WTC11 (cell line): ENCODE measurements around the gene ING5. TPM values are rescaled to one million over a fixed set of nuclear protein-coding genes. Genes with fewer than 3 reads are reported as not detected.
A peak's percentile ranks its signal among the peaks of the same experiment; 100 is the strongest.

Experiments used
- ATAC-seq: fragments of 200-7000 bp; cut with Tn5 transposase; 2 replicates; pipeline ENCODE4 v1.10.0; 2021; ENCODE audit warnings: mild to moderate bottlenecking, moderate library complexity
- CTCF ChIA-PET: fragments of 300-600 bp; sonication (Branson Sonifier 250); formaldehyde crosslinking; loops from one replicate; lab custom pipeline; 2021; ENCODE audit warnings: antibody characterized with exemption; lab: Charles Lee
- POLR2A ChIA-PET: fragments of 350-600 bp; sonication (Branson Sonifier 250); formaldehyde crosslinking; loops from one replicate; lab custom pipeline; 2021; ENCODE audit warnings: antibody characterized with exemption; lab: Charles Lee
- DNase-seq: peaks from one replicate; pipeline ENCODE4 v3.0.0; 2021; ENCODE audit warnings: low spot score
- H3K27ac Mint-ChIP-seq: 2 replicates; pipeline ENCODE4 v1.8.0; 2021; ENCODE audit warnings: mixed read lengths
- H3K27me3 Mint-ChIP-seq: 2 replicates; pipeline ENCODE4 v1.8.0; 2021; ENCODE audit warnings: low read depth, mild to moderate bottlenecking, moderate library complexity, mixed read lengths
- H3K36me3 Mint-ChIP-seq: 2 replicates; pipeline ENCODE4 v1.8.0; 2021; ENCODE audit warnings: mixed read lengths
- H3K4me1 Mint-ChIP-seq: 2 replicates; pipeline ENCODE4 v1.8.0; 2022; ENCODE audit warnings: mixed read lengths
- H3K4me3 Mint-ChIP-seq: 2 replicates; pipeline ENCODE4 v1.8.0; 2021; ENCODE audit warnings: mild to moderate bottlenecking, moderate library complexity, mixed read lengths
- H3K9me3 Mint-ChIP-seq: 2 replicates; pipeline ENCODE4 v1.8.0; 2021; ENCODE audit warnings: mixed read lengths
- ATF1 ChIP-seq: sonication (generic); formaldehyde crosslinking; IDR thresholded peaks from 2 replicates; pipeline ENCODE4 v1.8.1; 2023; ENCODE audit warnings: mild to moderate bottlenecking, moderate library complexity, missing genetic modification reagents
- ATF2 ChIP-seq: sonication (generic); formaldehyde crosslinking; IDR thresholded peaks from 2 replicates; pipeline ENCODE4 v1.8.1; 2022; ENCODE audit warnings: low read depth, missing genetic modification reagents, borderline replicate concordance
- CBFB ChIP-seq: sonication (generic); formaldehyde crosslinking; IDR thresholded peaks from 2 replicates; pipeline ENCODE4 v1.8.1; 2022; ENCODE audit warnings: mild to moderate bottlenecking, low read depth, missing genetic modification reagents
- CDX4 ChIP-seq: fragments of 250-450 bp; sonication (Bioruptor Pico); IDR thresholded peaks from 2 replicates; pipeline ENCODE4 v1.9.0; 2021; ENCODE audit warnings: moderate library complexity, mild to moderate bottlenecking, inconsistent platforms, borderline replicate concordance
- CTCF ChIP-seq: fragments of 200-600 bp; IDR thresholded peaks from 2 replicates; pipeline ENCODE4 v1.8.0; 2022; ENCODE audit warnings: antibody characterized with exemption
- EMX1 ChIP-seq: fragments of 250-450 bp; sonication (Bioruptor Pico); IDR thresholded peaks from 2 replicates; pipeline ENCODE4 v1.8.0; 2021; ENCODE audit warnings: mild to moderate bottlenecking
- ETV6 ChIP-seq: sonication (generic); formaldehyde crosslinking; IDR thresholded peaks from 2 replicates; pipeline ENCODE4 v1.8.1; 2022; ENCODE audit warnings: mild to moderate bottlenecking, missing genetic modification reagents
- FOXK1 ChIP-seq: sonication (generic); formaldehyde crosslinking; IDR thresholded peaks from 2 replicates; pipeline ENCODE4 v1.8.0; 2022; ENCODE audit warnings: mild to moderate bottlenecking, moderate library complexity, missing genetic modification reagents
- FOXP1 ChIP-seq: sonication (generic); formaldehyde crosslinking; IDR thresholded peaks from 2 replicates; pipeline ENCODE4 v1.8.0; 2022; ENCODE audit warnings: missing genetic modification reagents, mild to moderate bottlenecking, moderate library complexity, borderline replicate concordance
- GABPB1 ChIP-seq: sonication (generic); formaldehyde crosslinking; IDR thresholded peaks from 2 replicates; pipeline ENCODE4 v1.8.1; 2023; ENCODE audit warnings: mild to moderate bottlenecking, missing genetic modification reagents
- GTF2I ChIP-seq: fragments of 250-450 bp; sonication (Bioruptor Pico); conservative IDR thresholded peaks from 2 replicates; pipeline ENCODE4 v1.4.0; 2021; ENCODE audit warnings: mild to moderate bottlenecking
- NFE2L1 ChIP-seq: sonication (generic); formaldehyde crosslinking; IDR thresholded peaks from 2 replicates; pipeline ENCODE4 v1.8.1; 2023; ENCODE audit warnings: missing genetic modification reagents
- NR3C1 ChIP-seq: sonication (generic); formaldehyde crosslinking; conservative IDR thresholded peaks from 2 replicates; pipeline ENCODE4 v1.8.1; 2023; ENCODE audit warnings: low read depth, mild to moderate bottlenecking, missing genetic modification reagents
- PRRX2 ChIP-seq: fragments of 250-450 bp; sonication (Bioruptor Pico); IDR thresholded peaks from 2 replicates; pipeline ENCODE4 v1.8.0; 2021; ENCODE audit warnings: mild to moderate bottlenecking
- SMAD3 ChIP-seq: sonication (generic); formaldehyde crosslinking; IDR thresholded peaks from 2 replicates; pipeline ENCODE4 v1.8.0; 2022; ENCODE audit warnings: missing genetic modification reagents, mild to moderate bottlenecking, borderline replicate concordance
- TCF7 ChIP-seq: sonication (generic); formaldehyde crosslinking; IDR thresholded peaks from 2 replicates; pipeline ENCODE4 v1.8.0; 2022; ENCODE audit warnings: mild to moderate bottlenecking, low read depth, missing genetic modification reagents, moderate library complexity
- TEAD1 ChIP-seq: sonication (generic); formaldehyde crosslinking; IDR thresholded peaks from 2 replicates; pipeline ENCODE4 v1.8.0; 2022; ENCODE audit warnings: mild to moderate bottlenecking, missing genetic modification reagents
- TEAD4 ChIP-seq: sonication (generic); formaldehyde crosslinking; IDR thresholded peaks from 2 replicates; pipeline ENCODE4 v1.8.0; 2022; ENCODE audit warnings: mild to moderate bottlenecking, missing genetic modification reagents
- ZNF263 ChIP-seq: sonication (generic); formaldehyde crosslinking; IDR thresholded peaks from 2 replicates; pipeline ENCODE4 v1.8.1; 2022; ENCODE audit warnings: low read depth, mild to moderate bottlenecking, moderate library complexity, missing genetic modification reagents
- ZNF281 ChIP-seq: sonication (generic); formaldehyde crosslinking; IDR thresholded peaks from 2 replicates; pipeline ENCODE4 v1.8.0; 2023; ENCODE audit warnings: mild to moderate bottlenecking, missing genetic modification reagents
- ZNF416 ChIP-seq: fragments of 250-450 bp; sonication (Bioruptor Pico); IDR thresholded peaks from 2 replicates; pipeline ENCODE4 v1.9.0; 2021; ENCODE audit warnings: mild to moderate bottlenecking, inconsistent platforms
- ZNF423 ChIP-seq: fragments of 250-450 bp; sonication (Bioruptor Pico); IDR thresholded peaks from 2 replicates; pipeline ENCODE4 v2.1.2; 2022; ENCODE audit warnings: mild to moderate bottlenecking, moderate library complexity
- ZNF512 ChIP-seq: sonication (generic); formaldehyde crosslinking; IDR thresholded peaks from 2 replicates; pipeline ENCODE4 v1.8.1; 2022; ENCODE audit warnings: missing genetic modification reagents, borderline replicate concordance
- total RNA-seq: library from RNA; stranded (reverse); gene quantifications from 3 replicates; pipeline ENCODE4 v1.2.3, GENCODE V29; 2021
- TF ChIP-seq, protein P1 (sequence below): sonication (generic); formaldehyde crosslinking; IDR thresholded peaks from 2 replicates; pipeline ENCODE4 v1.8.0; 2022; ENCODE audit warnings: mild to moderate bottlenecking, missing genetic modification reagents

ING5 gene
- total RNA-seq, 1 experiment from 2014 or later, result 43.1 TPM

DNA sequence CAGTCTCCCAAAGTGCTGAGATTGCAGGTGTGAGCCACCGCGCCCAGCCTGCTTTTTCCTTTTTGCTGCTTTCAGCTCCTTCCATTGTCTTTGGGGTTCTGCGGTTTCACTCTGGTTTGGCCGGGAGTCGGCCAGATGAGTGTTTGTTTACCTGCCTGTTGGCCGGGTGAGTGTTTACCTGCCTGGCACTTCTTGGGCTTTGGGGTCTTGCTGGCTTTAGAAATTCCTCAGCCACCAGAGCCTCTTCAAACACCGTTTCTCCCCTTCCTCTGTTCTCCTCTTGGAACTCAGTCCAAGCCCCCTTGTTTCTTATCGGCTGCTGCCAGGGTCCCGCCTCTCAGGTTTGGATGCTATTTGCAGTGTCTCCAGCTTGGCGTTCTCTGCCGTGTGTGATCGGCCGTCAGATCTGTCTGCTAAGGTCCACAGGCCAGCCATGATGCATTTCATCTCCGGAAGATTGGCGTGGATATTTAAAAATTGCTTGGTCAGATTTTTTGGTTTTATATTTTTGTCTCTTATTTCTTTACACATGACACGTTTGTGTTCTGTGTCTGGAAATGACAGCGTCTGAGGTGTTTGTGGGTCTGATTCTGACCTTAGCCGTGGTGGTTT is 60.6 kb downstream of the ING5 start:
- no peak for DNase-seq
- peaks cover 20% of the 10 kb centered on the region for H3K36me3 Mint-ChIP-seq
- no peak for TF ChIP-seq FOXP1
- no peak for TF ChIP-seq ZNF281 (CRISPR knock-in tag)
- no peak for TF ChIP-seq GABPB1 (CRISPR knock-in tag)
- TF ChIP-seq CDX4, result no peak
- TF ChIP-seq ZNF263 (CRISPR knock-in tag), result no peak
- no peak for TF ChIP-seq CTCF
- TF ChIP-seq GTF2I (CRISPR knock-in tag), result no peak
- no peak for TF ChIP-seq ZNF423 (CRISPR knock-in tag)
- no peak for TF ChIP-seq SMAD3 (CRISPR knock-in tag)
- TF ChIP-seq PRRX2 (CRISPR knock-in tag), result no peak
- TF ChIP-seq ZNF416 (CRISPR knock-in tag), result no peak
- TF ChIP-seq, all 79 proteins: peak for 0
- H3K27me3 Mint-ChIP-seq, result peaks cover 3% of the 10 kb centered on the region; the same call in 1 of the 2 replicates
- peaks cover 10% of the 10 kb centered on the region for H3K9me3 Mint-ChIP-seq
- ChIA-PET POLR2A (interaction anchor here (0.6 kb wide), 1 partner anchor 466 kb away, joined by 4 read pairs; no protein-coding TSS in a partner anchor), CTCF (no interaction called here)
- ATAC-seq, result no peak
- H3K27ac Mint-ChIP-seq, result peak overlapping the region; percentile 58
- peaks cover 5% of the 10 kb centered on the region; the same call in 1 of the 2 replicates for H3K4me1 Mint-ChIP-seq
- no peak overlapping the region for H3K4me3 Mint-ChIP-seq

DNA sequence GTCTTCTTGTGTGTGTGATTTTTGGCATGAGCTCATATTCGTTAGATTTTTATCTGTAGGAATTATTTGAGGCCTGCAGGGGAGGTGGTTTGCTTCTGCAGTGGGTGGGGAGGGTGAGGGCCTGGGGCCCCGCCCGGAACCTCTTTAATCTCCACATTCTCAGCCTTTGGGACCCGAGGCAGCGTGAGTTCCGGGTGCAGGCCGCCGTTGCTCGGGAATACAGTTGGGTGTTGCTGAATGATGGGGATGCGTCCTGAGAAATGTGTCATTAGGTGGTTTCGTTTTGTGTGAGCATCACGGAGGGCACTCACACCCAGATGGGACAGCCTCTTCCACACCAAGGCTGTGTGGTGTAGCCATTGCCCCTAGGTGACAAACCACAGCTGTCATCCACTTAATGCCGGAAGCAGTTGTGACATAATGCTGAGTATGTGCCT is 61.1 kb downstream of the ING5 start:
- DNase-seq, result no peak
- Mint-ChIP-seq H3K4me3 (no peak overlapping the region), H3K27me3 (peaks cover 3% of the 10 kb centered on the region; the same call in 1 of the 2 replicates), H3K27ac (peak overlapping the region; percentile 58), H3K9me3 (peaks cover 10% of the 10 kb centered on the region), H3K4me1 (peaks cover 5% of the 10 kb centered on the region; the same call in 1 of the 2 replicates), H3K36me3 (peaks cover 20% of the 10 kb centered on the region)
- ATAC-seq, result no peak
- ChIA-PET CTCF (no interaction called here), POLR2A (interaction anchor here (0.6 kb wide), 1 partner anchor 467 kb away, joined by 4 read pairs; no protein-coding TSS in a partner anchor)
- no peak for TF ChIP-seq ETV6 (CRISPR knock-in tag)
- no peak for TF ChIP-seq NFE2L1 (CRISPR knock-in tag)
- TF ChIP-seq ATF2 (CRISPR knock-in tag), result no peak
- no peak for TF ChIP-seq NR3C1 (CRISPR knock-in tag)
- TF ChIP-seq CDX4, result no peak
- TF ChIP-seq FOXK1 (CRISPR knock-in tag), result no peak
- no peak for TF ChIP-seq ZNF512
- TF ChIP-seq ATF1 (CRISPR knock-in tag), result no peak
- TF ChIP-seq ZNF423 (CRISPR knock-in tag), result no peak
- TF ChIP-seq CBFB, result no peak
- TF ChIP-seq, protein P1, sequence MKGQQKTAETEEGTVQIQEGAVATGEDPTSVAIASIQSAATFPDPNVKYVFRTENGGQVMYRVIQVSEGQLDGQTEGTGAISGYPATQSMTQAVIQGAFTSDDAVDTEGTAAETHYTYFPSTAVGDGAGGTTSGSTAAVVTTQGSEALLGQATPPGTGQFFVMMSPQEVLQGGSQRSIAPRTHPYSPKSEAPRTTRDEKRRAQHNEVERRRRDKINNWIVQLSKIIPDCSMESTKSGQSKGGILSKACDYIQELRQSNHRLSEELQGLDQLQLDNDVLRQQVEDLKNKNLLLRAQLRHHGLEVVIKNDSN (CRISPR knock-in tag), result no peak
- TF ChIP-seq TEAD4 (CRISPR knock-in tag), result no peak
- TF ChIP-seq SMAD3 (CRISPR knock-in tag), result no peak
- TF ChIP-seq EMX1 (CRISPR knock-in tag), result no peak
- no peak for TF ChIP-seq TEAD1 (CRISPR knock-in tag)
- no peak for TF ChIP-seq TCF7 (CRISPR knock-in tag)
